ENCODE measurements around the gene USP14.

The USP14 gene

GRCh38 chr18:179499-179898, 21.1 kb downstream of the USP14 start:
- Histone ChIP-seq H3K27ac (ENCODE audit: low read length) (no peak overlapping the region), H3K4me3 (ENCODE audit: low read length) (no peak overlapping the region), H3K27me3 (ENCODE audit: insufficient read depth, low read length) (no peaks in the 10 kb centered on the region), H3K9me3 (ENCODE audit: insufficient read depth, low read depth, low read length) (no peaks in the 10 kb centered on the region), H3K9ac (ENCODE audit: low read depth, low read length) (no peak overlapping the region), H3K4me1 (ENCODE audit: insufficient read depth, low read length) (no peaks in the 10 kb centered on the region), H3K36me3 (ENCODE audit: insufficient read depth, low read depth, low read length) (peaks cover 61% of the 10 kb centered on the region)

GRCh38 chr18:181711-182110, 23.4 kb downstream of the USP14 start:
- Histone ChIP-seq H3K9ac (ENCODE audit: low read depth, low read length) (no peak overlapping the region), H3K27ac (ENCODE audit: low read length) (no peak overlapping the region), H3K4me3 (ENCODE audit: low read length) (no peak overlapping the region), H3K9me3 (ENCODE audit: insufficient read depth, low read depth, low read length) (no peaks in the 10 kb centered on the region), H3K36me3 (ENCODE audit: insufficient read depth, low read depth, low read length) (peaks cover 75% of the 10 kb centered on the region), H3K4me1 (ENCODE audit: insufficient read depth, low read length) (no peaks in the 10 kb centered on the region), H3K27me3 (ENCODE audit: insufficient read depth, low read length) (no peaks in the 10 kb centered on the region)

- no peaks in the 10 kb centered on the region for H3K9me3 ChIP-seq (ENCODE audit: insufficient read depth, low read depth, low read length)
- H3K27me3 ChIP-seq (ENCODE audit: insufficient read depth, low read length): no peaks in the 10 kb centered on the region
- H3K36me3 ChIP-seq (ENCODE audit: insufficient read depth, low read depth, low read length): peaks cover 67% of the 10 kb centered on the region
- no peak overlapping the region for H3K27ac ChIP-seq (ENCODE audit: low read length)
- no peak overlapping the region for H3K9ac ChIP-seq (ENCODE audit: low read depth, low read length)
- H3K4me3 ChIP-seq (ENCODE audit: low read length): no peak overlapping the region
- H3K4me1 ChIP-seq (ENCODE audit: insufficient read depth, low read length): no peaks in the 10 kb centered on the region
These were observed 25.4 kb downstream of the USP14 start for GRCh38 chr18:183769-184168.

GRCh38 chr18:189254-189653, 30.9 kb downstream of the USP14 start:
- peaks cover 17% of the 10 kb centered on the region for H3K36me3 ChIP-seq (ENCODE audit: insufficient read depth, low read depth, low read length)
- no peak overlapping the region for H3K4me3 ChIP-seq (ENCODE audit: low read length)
- H3K9me3 ChIP-seq (ENCODE audit: insufficient read depth, low read depth, low read length): no peaks in the 10 kb centered on the region
- H3K27me3 ChIP-seq (ENCODE audit: insufficient read depth, low read length): no peaks in the 10 kb centered on the region
- no peak overlapping the region for H3K27ac ChIP-seq (ENCODE audit: low read length)
- no peak overlapping the region for H3K9ac ChIP-seq (ENCODE audit: low read depth, low read length)
- no peaks in the 10 kb centered on the region for H3K4me1 ChIP-seq (ENCODE audit: insufficient read depth, low read length)

- H3K27ac ChIP-seq (ENCODE audit: low read length): no peak overlapping the region
These were observed 33.4 kb downstream of the USP14 start for GRCh38 chr18:191725-192124.

GRCh38 chr18:192801-193200, 34.4 kb downstream of the USP14 start:
- no peaks in the 10 kb centered on the region for H3K9me3 ChIP-seq (ENCODE audit: insufficient read depth, low read depth, low read length)
- H3K36me3 ChIP-seq (ENCODE audit: insufficient read depth, low read depth, low read length): peaks cover 25% of the 10 kb centered on the region
- no peaks in the 10 kb centered on the region for H3K27me3 ChIP-seq (ENCODE audit: insufficient read depth, low read length)
- no peak overlapping the region for H3K9ac ChIP-seq (ENCODE audit: low read depth, low read length)
- no peak overlapping the region for H3K27ac ChIP-seq (ENCODE audit: low read length)
- no peaks in the 10 kb centered on the region for H3K4me1 ChIP-seq (ENCODE audit: insufficient read depth, low read length)
- no peak overlapping the region for H3K4me3 ChIP-seq (ENCODE audit: low read length)

More at GRCh38 chr18:191725-192124, 33.4 kb downstream of the USP14 start:
- Histone ChIP-seq H3K4me3 (ENCODE audit: low read length) (no peak overlapping the region), H3K36me3 (ENCODE audit: insufficient read depth, low read depth, low read length) (peaks cover 14% of the 10 kb centered on the region), H3K27me3 (ENCODE audit: insufficient read depth, low read length) (no peaks in the 10 kb centered on the region), H3K9me3 (ENCODE audit: insufficient read depth, low read depth, low read length) (no peaks in the 10 kb centered on the region), H3K4me1 (ENCODE audit: insufficient read depth, low read length) (no peaks in the 10 kb centered on the region), H3K9ac (ENCODE audit: low read depth, low read length) (no peak overlapping the region)

- H3K4me1 ChIP-seq (ENCODE audit: insufficient read depth, low read length): no peaks in the 10 kb centered on the region
- no peak overlapping the region for H3K4me3 ChIP-seq (ENCODE audit: low read length)
- peaks cover 51% of the 10 kb centered on the region for H3K36me3 ChIP-seq (ENCODE audit: insufficient read depth, low read depth, low read length)
- H3K27ac ChIP-seq (ENCODE audit: low read length): no peak overlapping the region
- no peaks in the 10 kb centered on the region for H3K9me3 ChIP-seq (ENCODE audit: insufficient read depth, low read depth, low read length)
- no peaks in the 10 kb centered on the region for H3K27me3 ChIP-seq (ENCODE audit: insufficient read depth, low read length)
- H3K9ac ChIP-seq (ENCODE audit: low read depth, low read length): no peak overlapping the region
These were observed 37.3 kb downstream of the USP14 start for GRCh38 chr18:195651-196050.

GRCh38 chr18:199214-199613, 40.9 kb downstream of the USP14 start:
- H3K27me3 ChIP-seq (ENCODE audit: insufficient read depth, low read length): no peaks in the 10 kb centered on the region
- no peaks in the 10 kb centered on the region for H3K9me3 ChIP-seq (ENCODE audit: insufficient read depth, low read depth, low read length)
- peaks cover 85% of the 10 kb centered on the region for H3K36me3 ChIP-seq (ENCODE audit: insufficient read depth, low read depth, low read length)
- no peaks in the 10 kb centered on the region for H3K4me1 ChIP-seq (ENCODE audit: insufficient read depth, low read length)
- no peak overlapping the region for H3K9ac ChIP-seq (ENCODE audit: low read depth, low read length)
- H3K27ac ChIP-seq (ENCODE audit: low read length): no peak overlapping the region
- no peak overlapping the region for H3K4me3 ChIP-seq (ENCODE audit: low read length)

- H3K27me3 ChIP-seq (ENCODE audit: insufficient read depth, low read length): no peaks in the 10 kb centered on the region
- no peak overlapping the region for H3K4me3 ChIP-seq (ENCODE audit: low read length)
- peaks cover 89% of the 10 kb centered on the region for H3K36me3 ChIP-seq (ENCODE audit: insufficient read depth, low read depth, low read length)
- H3K27ac ChIP-seq (ENCODE audit: low read length): no peak overlapping the region
- H3K9ac ChIP-seq (ENCODE audit: low read depth, low read length): no peak overlapping the region
- H3K9me3 ChIP-seq (ENCODE audit: insufficient read depth, low read depth, low read length): no peaks in the 10 kb centered on the region
- H3K4me1 ChIP-seq (ENCODE audit: insufficient read depth, low read length): no peaks in the 10 kb centered on the region
These were observed 41.4 kb downstream of the USP14 start for GRCh38 chr18:199768-200167.

- Histone ChIP-seq H3K9me3 (ENCODE audit: insufficient read depth, low read depth, low read length) (no peaks in the 10 kb centered on the region), H3K4me3 (ENCODE audit: low read length) (no peak overlapping the region), H3K27me3 (ENCODE audit: insufficient read depth, low read length) (no peaks in the 10 kb centered on the region), H3K36me3 (ENCODE audit: insufficient read depth, low read depth, low read length) (peaks cover 88% of the 10 kb centered on the region), H3K9ac (ENCODE audit: low read depth, low read length) (no peak overlapping the region), H3K27ac (ENCODE audit: low read length) (no peak overlapping the region), H3K4me1 (ENCODE audit: insufficient read depth, low read length) (peaks cover 9% of the 10 kb centered on the region)
These were observed 51.7 kb downstream of the USP14 start for GRCh38 chr18:210075-210474.

GRCh38 chr18:210733-211132, 52.4 kb downstream of the USP14 start:
- Histone ChIP-seq H3K9me3 (ENCODE audit: insufficient read depth, low read depth, low read length) (no peaks in the 10 kb centered on the region), H3K27me3 (ENCODE audit: insufficient read depth, low read length) (no peaks in the 10 kb centered on the region), H3K4me3 (ENCODE audit: low read length) (no peak overlapping the region), H3K9ac (ENCODE audit: low read depth, low read length) (no peak overlapping the region), H3K27ac (ENCODE audit: low read length) (no peak overlapping the region), H3K36me3 (ENCODE audit: insufficient read depth, low read depth, low read length) (peaks cover 88% of the 10 kb centered on the region), H3K4me1 (ENCODE audit: insufficient read depth, low read length) (peaks cover 9% of the 10 kb centered on the region)

- Histone ChIP-seq H3K4me1 (ENCODE audit: insufficient read depth, low read length) (peaks cover 9% of the 10 kb centered on the region), H3K36me3 (ENCODE audit: insufficient read depth, low read depth, low read length) (peaks cover 89% of the 10 kb centered on the region), H3K4me3 (ENCODE audit: low read length) (no peak overlapping the region), H3K27me3 (ENCODE audit: insufficient read depth, low read length) (no peaks in the 10 kb centered on the region), H3K27ac (ENCODE audit: low read length) (no peak overlapping the region), H3K9me3 (ENCODE audit: insufficient read depth, low read depth, low read length) (no peaks in the 10 kb centered on the region), H3K9ac (ENCODE audit: low read depth, low read length) (no peak overlapping the region)
These were observed 53.2 kb downstream of the USP14 start for GRCh38 chr18:211582-211981.

- Histone ChIP-seq H3K36me3 (ENCODE audit: insufficient read depth, low read depth, low read length) (peaks cover 90% of the 10 kb centered on the region), H3K9ac (ENCODE audit: low read depth, low read length) (no peak overlapping the region)
These were observed 54.4 kb downstream of the USP14 start for GRCh38 chr18:212780-213179.

More at GRCh38 chr18:212780-213179, 54.4 kb downstream of the USP14 start:
- no peaks in the 10 kb centered on the region for H3K27me3 ChIP-seq (ENCODE audit: insufficient read depth, low read length)
- H3K4me1 ChIP-seq (ENCODE audit: insufficient read depth, low read length): peaks cover 9% of the 10 kb centered on the region
- no peak overlapping the region for H3K4me3 ChIP-seq (ENCODE audit: low read length)
- no peak overlapping the region for H3K27ac ChIP-seq (ENCODE audit: low read length)
- peaks cover 2% of the 10 kb centered on the region; the same call in 1 of the 2 replicates for H3K9me3 ChIP-seq (ENCODE audit: insufficient read depth, low read depth, low read length)
